Stimulated activated CD4-positive, alpha-beta T cell treated with anti-CD3 and anti-CD28 coated beads, Interleukin-15, amount 100 ng/mL, for 24 hours (primary cell): ENCODE data around the gene ARL2.
A peak's percentile ranks its signal among the peaks of the same experiment; 100 is the strongest.

ENCODE experiments used
- DNase-seq: peaks from one replicate; pipeline ENCODE4 v3.0.0-alpha.2; 2020

The ARL2 gene

GRCh38 chr11:65051398-65051858 is 37.5 kb downstream of the ARL2 start:
- no peak for DNase-seq

- peak; percentile 37 for DNase-seq
Observed at GRCh38 chr11:65053827-65054508, 40.0 kb downstream of the ARL2 start.

- DNase-seq = no peak
Observed at GRCh38 chr11:65055538-65055937, 41.6 kb downstream of the ARL2 start.

GRCh38 chr11:65056999-65057398 is 43.0 kb downstream of the ARL2 start:
- no peak for DNase-seq

GRCh38 chr11:65057526-65057925 is 43.6 kb downstream of the ARL2 start:
- no peak for DNase-seq

DNA sequence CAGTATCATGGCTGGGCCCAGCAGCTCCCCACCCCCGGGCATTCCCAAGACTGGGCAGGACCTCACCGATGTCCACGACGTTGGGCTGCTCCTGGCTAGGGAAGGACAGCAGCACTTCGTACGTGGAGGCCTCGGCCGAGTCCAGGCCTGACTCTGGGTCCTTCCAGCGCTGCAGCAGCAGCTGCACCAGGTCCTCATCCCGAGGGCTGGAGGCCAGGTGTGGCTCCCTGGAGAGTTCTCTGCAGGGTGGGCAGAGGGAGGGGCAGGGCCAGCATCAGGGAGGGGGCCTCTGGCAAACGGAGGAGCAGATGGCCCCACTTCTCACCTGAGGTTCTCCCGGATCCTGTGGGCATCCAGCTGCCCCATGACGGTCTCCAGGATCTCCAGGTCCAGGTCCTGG is 44.1 kb downstream of the ARL2 start:
- no peak for DNase-seq

- DNase-seq = no peak
Observed at GRCh38 chr11:65058419-65059054, 44.6 kb downstream of the ARL2 start, which contains the start of gene NAALADL1. TSS of gene NAALADL1 (minus strand) at chr11:65058553. CDS start at chr11:65058521, 32 bp downstream.

DNA sequence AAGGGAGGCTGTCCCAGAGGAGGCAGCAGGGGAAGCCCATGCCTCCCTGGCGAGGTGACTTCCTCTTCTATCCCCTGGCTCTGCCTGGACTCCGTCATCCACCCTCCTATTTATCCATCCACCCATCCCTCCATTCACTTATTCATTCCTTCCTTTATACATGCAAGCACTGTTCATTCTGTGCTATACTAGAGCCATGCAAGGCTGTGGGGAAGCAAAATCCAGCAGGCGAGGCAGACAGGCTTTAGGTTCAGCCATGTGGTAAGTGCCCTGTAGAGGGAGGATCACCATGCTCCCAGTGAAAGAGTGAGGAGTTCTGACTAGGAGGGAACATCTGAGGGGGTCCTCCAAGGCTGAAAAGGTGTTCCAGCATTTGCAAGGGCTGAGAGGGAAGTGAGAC is 45.6 kb downstream of the ARL2 start:
- no peak for DNase-seq

DNA sequence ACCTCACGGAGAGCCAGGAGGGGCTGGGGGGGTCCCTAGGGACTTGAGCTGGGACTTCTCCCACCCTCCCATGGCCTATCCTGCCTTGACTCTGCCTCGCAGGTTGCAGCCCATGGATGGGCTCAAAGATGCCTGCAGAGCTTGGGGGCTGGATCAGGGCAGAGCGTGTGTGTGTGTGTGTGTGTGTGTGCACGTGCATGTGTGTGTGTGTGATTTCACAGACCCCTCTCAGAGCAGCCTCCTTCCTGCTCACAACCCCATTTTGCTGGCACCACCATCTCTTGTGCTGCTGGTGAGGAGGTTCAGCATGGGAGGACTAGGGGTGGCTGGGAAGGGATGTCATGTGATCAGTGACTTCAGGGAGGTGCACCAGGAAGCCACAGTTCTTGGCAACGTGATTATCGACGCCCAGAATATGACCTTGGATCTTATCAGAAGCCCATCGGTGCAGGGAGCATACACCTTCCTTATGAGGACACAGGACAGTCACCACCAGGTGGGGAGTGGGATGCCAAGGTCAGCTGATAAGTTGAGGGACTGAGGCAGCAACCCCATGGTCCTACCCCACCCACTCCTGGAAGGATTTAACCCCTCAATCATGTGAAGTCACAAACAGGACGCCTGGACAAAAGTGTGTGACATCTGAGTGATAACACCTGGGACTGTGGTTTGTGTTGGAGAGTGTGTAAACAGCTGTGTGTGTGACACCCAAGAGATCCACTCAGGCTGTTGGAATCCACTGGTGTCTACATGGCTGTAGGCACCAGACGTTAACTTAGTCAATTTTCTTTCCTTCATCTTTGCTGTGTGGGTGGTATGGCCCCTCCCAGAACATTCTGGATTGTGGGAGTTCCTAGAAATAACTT is 46.2 kb downstream of the ARL2 start:
- DNase-seq = no peak

DNA sequence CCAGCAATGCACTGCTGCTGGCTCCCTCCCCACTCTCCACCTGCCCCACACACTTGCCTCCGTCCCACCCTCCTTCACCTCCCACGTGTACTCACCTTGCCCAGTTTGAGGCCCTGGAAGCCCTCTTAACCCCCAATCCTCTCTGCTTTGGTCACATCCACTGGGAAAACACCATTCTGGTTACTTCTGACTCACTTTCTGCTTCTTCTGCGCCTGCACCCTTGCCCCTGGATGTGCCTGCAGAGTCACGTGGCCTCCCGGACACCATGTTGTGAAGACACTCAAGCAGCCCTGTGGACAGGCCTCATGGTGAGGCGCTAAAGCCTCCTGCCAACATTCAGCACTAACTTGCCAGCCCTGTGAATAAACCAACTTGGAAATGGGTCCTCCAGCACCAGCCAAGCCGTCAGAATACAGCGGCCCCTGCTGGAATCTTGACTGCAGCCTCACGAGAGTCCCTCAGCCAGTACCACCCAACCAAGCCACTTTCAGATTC is 47.0 kb downstream of the ARL2 start:
- no peak for DNase-seq

- no peak for DNase-seq
Observed at GRCh38 chr11:65063532-65063931, 49.6 kb downstream of the ARL2 start.

- DNase-seq = no peak
Observed at GRCh38 chr11:65064847-65065240, 50.9 kb downstream of the ARL2 start.

- no peak for DNase-seq
Observed at GRCh38 chr11:65065851-65066250, 51.9 kb downstream of the ARL2 start.

GRCh38 chr11:65066315-65066714 is 52.4 kb downstream of the ARL2 start:
- no peak for DNase-seq

- no peak for DNase-seq
Observed at GRCh38 chr11:65066805-65067291, 52.9 kb downstream of the ARL2 start.

DNA sequence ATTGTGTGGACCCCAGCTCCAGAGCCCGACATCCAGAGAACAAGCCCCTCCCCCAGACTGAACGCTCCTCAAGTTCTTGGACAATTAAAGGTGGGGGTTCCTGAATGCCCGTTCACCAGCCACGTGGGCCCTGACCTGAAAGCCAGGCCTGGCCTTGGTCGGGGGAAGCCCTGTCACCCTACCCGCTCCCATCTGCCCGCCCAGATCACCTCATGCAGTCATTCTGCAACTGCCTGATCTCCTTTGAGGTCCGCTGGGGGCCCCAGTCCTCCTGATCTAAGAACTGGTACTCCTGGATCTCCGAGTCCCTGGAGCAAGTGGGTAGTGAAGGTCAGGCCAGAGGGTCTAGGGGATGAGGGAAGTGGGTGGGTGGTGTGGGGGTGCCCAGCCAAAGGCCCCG is 53.5 kb downstream of the ARL2 start:
- no peak for DNase-seq

DNA sequence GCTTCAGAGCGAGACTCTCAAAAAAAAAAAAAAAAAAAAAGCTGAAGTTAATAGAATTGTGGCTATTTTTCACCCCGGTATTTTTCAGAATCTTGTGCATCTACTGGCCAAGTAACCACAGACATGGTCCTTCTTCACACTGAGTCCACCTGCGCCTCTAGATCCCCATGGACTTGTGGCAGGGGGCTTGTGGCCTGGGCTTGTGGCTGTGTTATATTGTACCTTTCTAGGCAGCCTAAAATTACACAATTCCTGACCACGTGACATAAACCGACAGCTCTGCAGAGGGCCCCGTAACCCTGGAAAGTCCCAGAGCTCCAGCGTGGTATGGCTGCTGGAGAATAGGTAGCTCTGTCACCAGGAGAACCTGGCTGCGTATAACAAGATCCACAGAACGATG is 55.3 kb downstream of the ARL2 start:
- no peak for DNase-seq
